ENCODE measurements around the gene TICRR.
"Not testable (repeated sequence)": the region's sequence is repeated elsewhere in the genome, so short reads cannot be mapped to it uniquely, and the experiment has no call there.

Gene TICRR

GRCh38 chr15:89566621-89567294 lies 8.5 kb upstream of the TICRR start:
- no peak for DNase-seq

GRCh38 chr15:89569090-89569745 lies 6.1 kb upstream of the TICRR start:
- DNase-seq, result no peak

DNA sequence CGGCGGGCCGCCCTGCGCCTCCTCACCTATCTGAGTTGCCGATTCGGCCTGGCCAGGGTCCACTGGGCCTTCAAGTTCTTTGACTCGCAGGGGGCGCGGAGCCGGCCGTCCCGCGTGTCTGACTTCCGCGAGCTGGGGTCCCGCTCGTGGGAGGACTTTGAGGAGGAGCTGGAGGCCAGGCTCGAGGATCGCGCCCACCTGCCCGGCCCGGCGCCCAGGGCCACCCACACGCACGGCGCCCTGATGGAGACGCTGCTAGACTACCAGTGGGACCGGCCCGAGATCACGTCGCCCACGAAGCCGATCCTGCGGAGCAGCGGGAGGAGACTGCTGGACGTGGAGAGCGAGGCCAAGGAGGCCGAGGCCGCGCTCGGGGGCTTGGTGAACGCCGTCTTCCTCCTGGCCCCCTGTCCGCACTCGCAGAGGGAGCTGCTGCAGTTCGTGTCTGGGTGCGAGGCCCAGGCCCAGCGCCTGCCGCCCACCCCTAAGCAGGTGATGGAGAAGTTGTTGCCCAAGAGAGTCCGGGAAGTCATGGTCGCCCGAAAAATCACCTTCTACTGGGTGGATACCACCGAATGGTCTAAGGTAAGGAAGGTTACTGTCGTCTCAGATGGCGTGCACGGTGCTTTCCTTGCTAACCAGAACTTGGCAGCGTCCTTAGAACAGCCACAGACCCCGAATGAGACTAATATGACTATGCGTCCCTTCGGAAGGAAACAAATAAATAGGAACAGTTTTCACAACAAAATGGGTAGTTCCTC lies 567 bp downstream of the TICRR start:
- DNase-seq, result peak; percentile 1

- DNase-seq, result no peak
Measured at GRCh38 chr15:89576417-89576773, 1.1 kb downstream of the TICRR start.

DNA sequence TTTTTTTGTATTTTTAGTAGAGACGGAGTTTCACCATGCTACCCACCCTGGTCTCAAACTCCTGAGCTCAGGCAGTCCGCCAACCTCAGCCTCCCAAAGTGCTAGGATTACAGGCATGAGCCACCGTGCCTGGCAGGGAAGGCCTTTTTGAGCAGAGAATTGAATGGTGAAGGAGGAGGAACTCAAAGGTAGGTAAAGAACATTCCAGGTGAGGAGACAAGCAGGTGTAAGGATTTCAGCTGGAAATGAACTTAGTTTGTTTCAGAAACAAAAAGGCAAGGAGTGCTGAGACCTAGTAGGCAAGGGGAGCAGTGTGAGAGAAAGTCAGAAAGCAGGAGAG lies 2.5 kb downstream of the TICRR start:
- no peak for DNase-seq

GRCh38 chr15:89578146-89578545 lies 2.9 kb downstream of the TICRR start:
- no peak for DNase-seq

GRCh38 chr15:89580747-89581146 lies 5.5 kb downstream of the TICRR start:
- not testable (repeated sequence) for DNase-seq

DNA sequence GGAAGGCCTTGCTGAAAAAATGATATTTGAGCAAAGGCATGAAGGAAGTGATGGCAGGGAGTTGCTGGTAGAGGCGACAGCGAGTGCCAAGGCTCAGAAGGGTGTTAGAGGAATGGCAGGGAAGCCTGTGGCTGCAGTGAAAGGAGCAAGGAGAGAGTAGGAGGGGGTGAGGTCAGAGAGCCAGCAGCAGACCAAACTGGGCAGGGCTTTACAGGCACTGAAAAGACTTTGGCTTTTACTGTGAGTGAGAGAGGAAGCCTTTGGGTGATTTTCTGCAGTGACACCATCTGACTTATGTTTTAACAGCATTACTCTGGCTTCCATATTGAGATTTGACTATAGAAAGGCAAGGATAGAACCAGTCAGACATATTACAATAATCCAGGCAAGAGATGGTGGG lies 11.4 kb downstream of the TICRR start:
- no peak for DNase-seq

DNA sequence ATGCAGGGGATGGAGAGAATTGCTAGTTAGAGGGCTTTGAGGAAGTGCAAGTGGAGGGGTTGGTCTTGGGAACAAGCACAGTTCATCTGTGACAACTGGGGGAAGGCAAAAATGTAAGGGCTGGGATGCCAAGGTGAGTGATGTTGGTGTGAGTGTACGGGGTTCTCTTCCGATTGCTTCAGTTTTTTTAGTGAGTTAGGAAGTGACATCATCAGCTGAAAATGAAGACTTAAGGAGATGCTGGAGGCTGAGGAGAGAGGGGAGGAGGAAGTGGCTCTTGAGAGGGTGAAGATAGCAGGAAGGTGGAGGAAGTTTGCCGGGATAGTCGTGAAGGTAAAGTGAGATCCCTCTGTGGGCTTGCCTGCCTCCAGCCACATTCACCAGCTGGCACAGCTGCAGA lies 12.7 kb downstream of the TICRR start:
- no peak for DNase-seq

GRCh38 chr15:89591834-89592233 lies 16.6 kb downstream of the TICRR start:
- no peak for DNase-seq

DNA sequence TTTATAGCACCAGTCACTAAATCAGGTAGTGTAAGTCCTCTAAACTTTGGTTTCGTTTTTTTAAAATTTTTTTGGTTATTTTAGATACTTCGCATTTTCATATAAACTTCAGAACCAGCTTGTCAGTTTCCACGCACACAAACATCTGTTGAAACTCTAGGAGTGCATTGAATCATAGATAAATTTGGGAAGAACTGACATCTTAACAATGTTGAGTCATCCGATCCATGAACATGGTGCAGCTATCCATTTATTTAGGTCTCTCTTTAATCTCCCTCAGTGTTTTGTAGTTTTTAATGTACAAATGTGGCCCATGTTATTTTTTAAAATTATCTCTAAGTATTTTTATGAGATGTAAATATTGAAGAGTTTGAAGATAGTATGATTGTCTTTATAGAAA lies 17.7 kb downstream of the TICRR start:
- DNase-seq, result no peak

GRCh38 chr15:89599021-89599420 lies 23.8 kb downstream of the TICRR start:
- no peak for DNase-seq

DNA sequence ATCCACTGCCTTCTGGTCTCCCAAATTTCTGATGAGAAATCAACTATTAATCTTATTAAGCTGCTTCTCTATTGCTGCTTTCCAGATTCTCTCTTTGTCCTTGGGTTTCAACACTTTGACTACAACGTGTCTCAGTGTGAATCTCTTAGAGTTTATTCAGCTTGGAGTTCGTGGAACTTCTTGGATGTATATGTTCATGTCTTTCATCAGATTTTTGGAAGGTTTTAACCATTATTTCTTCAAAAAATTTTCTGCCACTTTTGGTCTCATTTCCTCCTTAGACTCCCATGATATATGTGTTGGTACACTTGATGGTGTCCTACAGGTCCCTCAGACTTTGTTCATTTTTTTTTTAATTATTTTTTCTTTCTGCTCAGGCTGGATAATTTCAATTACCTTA lies 36.0 kb downstream of the TICRR start:
- DNase-seq, result no peak

GRCh38 chr15:89613031-89613430 lies 37.8 kb downstream of the TICRR start:
- DNase-seq, result no peak

DNA sequence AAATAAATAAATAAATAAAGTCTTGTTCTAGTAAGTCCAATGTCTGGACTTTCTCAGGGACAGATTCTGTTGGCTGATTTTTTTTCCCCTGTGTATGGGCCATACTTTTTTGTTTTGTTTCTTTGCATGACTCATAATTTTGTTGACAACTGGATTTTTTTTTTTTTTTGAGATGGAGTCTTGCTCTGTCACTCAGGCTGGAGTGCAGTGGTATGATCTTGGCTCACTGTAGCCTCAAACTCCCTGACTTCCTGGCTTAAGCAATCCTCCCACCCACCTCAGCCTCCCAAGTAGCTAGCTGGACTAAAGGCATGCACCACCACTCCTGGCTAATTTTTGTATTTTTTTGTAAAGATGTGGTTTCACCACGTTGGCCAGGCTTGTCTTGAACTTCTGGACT lies 38.9 kb downstream of the TICRR start:
- no peak for DNase-seq

- DNase-seq, result no peak
Measured at GRCh38 chr15:89615135-89615534, 39.9 kb downstream of the TICRR start.

GRCh38 chr15:89616228-89616627 lies 41.0 kb downstream of the TICRR start:
- DNase-seq, result no peak

- no peak for DNase-seq
Measured at GRCh38 chr15:89621547-89621946, 46.3 kb downstream of the TICRR start.

- no peak for DNase-seq
Measured at GRCh38 chr15:89623165-89623564, 47.9 kb downstream of the TICRR start.

GRCh38 chr15:89625716-89626115 lies 50.4 kb downstream of the TICRR start:
- DNase-seq, result no peak

- DNase-seq, result no peak
Measured at GRCh38 chr15:89627256-89627970, 52.1 kb downstream of the TICRR start.

DNA sequence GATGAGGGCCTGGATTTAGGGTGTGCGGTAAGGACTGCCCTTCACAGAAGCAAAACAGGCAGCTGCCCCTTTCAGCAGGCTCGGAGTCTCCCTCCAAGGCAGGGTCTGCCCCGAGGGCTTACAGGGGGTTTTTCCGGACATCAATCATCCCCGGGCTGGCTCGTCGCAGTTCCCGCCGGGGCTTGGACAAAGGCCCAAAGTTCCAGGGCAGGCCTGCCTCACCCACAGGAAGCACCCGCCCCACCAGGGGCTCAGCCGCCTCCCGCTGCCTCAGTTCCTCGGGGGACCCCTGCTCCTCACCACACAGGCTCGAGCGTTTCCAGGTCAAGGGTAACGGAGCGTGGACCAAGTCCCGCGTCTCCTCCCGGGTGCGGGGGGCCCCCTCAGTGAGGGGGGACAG lies 53.0 kb downstream of the TICRR start:
- no peak for DNase-seq

- no peak for DNase-seq
Measured at GRCh38 chr15:89628806-89629715, 53.8 kb downstream of the TICRR start.

Data from activated T-cell treated with anti-CD3 and anti-CD28 coated beads for 4 hours (primary cell).